GM23248 (cell line): ENCODE measurements around the gene GXYLT2.

ENCODE experiments used
- EZH2 ChIP-seq: fragments of 200-600 bp; sonication (generic); IDR thresholded peaks from 2 replicates; pipeline ENCODE4 v1.6.1; 2018; ENCODE audit warnings: antibody characterized with exemption, mild to moderate bottlenecking; ENCODE audit not compliant: insufficient read depth, poor library complexity, severe bottlenecking
- EZH2phosphoT487 ChIP-seq: fragments of 200-600 bp; sonication (generic); IDR thresholded peaks from 2 replicates; pipeline ENCODE4 v1.6.1; 2018; ENCODE audit warnings: antibody characterized with exemption, moderate library complexity, mild to moderate bottlenecking, low read depth; ENCODE audit not compliant: insufficient read depth

- TF ChIP-seq EZH2 = no peak
- no peak for TF ChIP-seq EZH2phosphoT487
Observed at GRCh38 chr3:73007992-73008712, 120.3 kb downstream of the GXYLT2 start.
